B cell (primary cell): Measurements from ENCODE around the gene CBX6. TPM values are rescaled to one million over a fixed set of nuclear protein-coding genes. Genes with fewer than 3 reads are reported as not detected.

ENCODE experiments used
- ATAC-seq: fragments of 200-7000 bp; cut with Tn5 transposase; one replicate; pipeline ENCODE4 v1.10.0; 2021; ENCODE audit warnings: low read depth, mild to moderate bottlenecking, moderate number of reproducible peaks, moderate library complexity
- CTCF ChIA-PET: fragments of 350-600 bp; sonication (Branson Sonifier 250); formaldehyde crosslinking; loops from one replicate; lab custom pipeline; 2021; ENCODE audit warnings: antibody characterized with exemption, inconsistent platforms; lab: Charles Lee
- POLR2A ChIA-PET: fragments of 350-600 bp; sonication (Branson Sonifier 250); formaldehyde crosslinking; loops from one replicate; lab custom pipeline; 2021; ENCODE audit warnings: antibody characterized with exemption; lab: Charles Lee
- DNase-seq: peaks from one replicate; pipeline ENCODE4 v3.0.0; 2013
- H2AFZ ChIP-seq: 2 replicates; pipeline ENCODE4 v1.6.1; 2012; ENCODE audit warnings: mild to moderate bottlenecking, low read depth, low read length; ENCODE audit not compliant: insufficient read depth, poor library complexity, severe bottlenecking
- H3K27ac ChIP-seq, 2 donors: 1 replicate in 1 of 2; 2 replicates in 1 of 2; pipeline ENCODE4 v1.5.1; 2012 to 2013; ENCODE audit warnings: low read length in 2 of 2, mild to moderate bottlenecking in 2 of 2, moderate library complexity in 1 of 2
- H3K27me3 ChIP-seq, 4 experiments: fragments of 200-600 bp in 1 of 4; sonication (generic) in 1 of 4; replicated peaks in 1 of 4; 1 replicate in 2 of 4; 2 replicates in 2 of 4; pipeline versions ENCODE4 v1.6.1 to v1.7.0; 2013 to 2016; ENCODE audit warnings: low read length in 3 of 4, mild to moderate bottlenecking in 2 of 4, mixed read lengths in 1 of 4, moderate library complexity in 1 of 4; ENCODE audit not compliant: insufficient read depth in 4 of 4, control insufficient read depth in 3 of 4; ENCODE audit errors: control extremely low read depth in 1 of 4
- H3K36me3 ChIP-seq, 2 experiments: replicated peaks in 1 of 2; 1 replicate in 1 of 2; 2 replicates in 1 of 2; pipeline versions ENCODE4 v1.6.1 to v1.7.1; 2013; ENCODE audit warnings: low read length in 1 of 2; ENCODE audit not compliant: insufficient read depth in 2 of 2, control insufficient read depth in 1 of 2; ENCODE audit errors: control extremely low read depth in 1 of 2, extremely low read depth in 1 of 2
- H3K4me1 ChIP-seq, 2 donors: fragments of 200-600 bp in 1 of 2; sonication (generic) in 1 of 2; 1 replicate in 1 of 2; 2 replicates in 1 of 2; pipeline versions ENCODE4 v1.5.1 to v1.6.1; 2013 to 2017; ENCODE audit warnings: low read length in 2 of 2; ENCODE audit not compliant: control insufficient read depth in 2 of 2, insufficient read depth in 2 of 2
- H3K4me2 ChIP-seq: replicated peaks from 2 replicates; pipeline ENCODE3; 2012; ENCODE audit warnings: mild to moderate bottlenecking, low read depth, low read length; ENCODE audit not compliant: poor library complexity, severe bottlenecking
- H3K4me3 ChIP-seq, 5 experiments: fragments of 200-600 bp in 1 of 5; sonication (generic) in 1 of 5; 1 replicate in 3 of 5; 2 replicates in 2 of 5; pipeline versions ENCODE4 v1.5.1 to v1.7.0; 2011 to 2016; ENCODE audit warnings: low read length in 4 of 5, mild to moderate bottlenecking in 4 of 5, low read depth in 2 of 5, control low read depth in 1 of 5, moderate library complexity in 1 of 5; ENCODE audit not compliant: insufficient read depth in 1 of 5; ENCODE audit errors: control extremely low read depth in 1 of 5, extremely low read depth in 1 of 5
- H3K79me2 ChIP-seq: fragments of 200-600 bp; sonication (generic); one replicate; pipeline ENCODE4 v1.6.0; 2016; ENCODE audit warnings: low read length; ENCODE audit not compliant: control insufficient read depth, insufficient read depth
- H3K9ac ChIP-seq: fragments of 200-600 bp; sonication (generic); 2 replicates; pipeline ENCODE4 v1.6.1; 2017; ENCODE audit warnings: mild to moderate bottlenecking, low read length, moderate library complexity
- H3K9me3 ChIP-seq, 3 donors: one replicate each; pipeline versions ENCODE4 v1.6.1 to v1.7.1; 2013; ENCODE audit warnings: low read length in 2 of 3; ENCODE audit not compliant: control insufficient read depth in 2 of 3, insufficient read depth in 1 of 3; ENCODE audit errors: control extremely low read depth in 1 of 3
- H4K20me1 ChIP-seq: 2 replicates; pipeline ENCODE4 v1.6.0; 2012; ENCODE audit warnings: mild to moderate bottlenecking, low read length; ENCODE audit not compliant: insufficient read depth, control insufficient read depth, poor library complexity, severe bottlenecking
- H3K27ac Mint-ChIP-seq: one replicate; pipeline ENCODE4 v1.8.0; 2021; ENCODE audit warnings: mixed read lengths
- H3K27me3 Mint-ChIP-seq: one replicate; pipeline ENCODE4 v1.8.0; 2021; ENCODE audit warnings: mixed read lengths
- H3K4me1 Mint-ChIP-seq: one replicate; pipeline ENCODE4 v1.8.0; 2021; ENCODE audit warnings: mixed read lengths
- H3K4me3 Mint-ChIP-seq: one replicate; pipeline ENCODE4 v1.8.0; 2021; ENCODE audit warnings: mixed read lengths
- H3K9me3 Mint-ChIP-seq: one replicate; pipeline ENCODE4 v1.8.0; 2022; ENCODE audit warnings: mixed read lengths; ENCODE audit not compliant: insufficient read depth
- CTCF ChIP-seq: fragments of 200-600 bp; IDR thresholded peaks from one replicate; pipeline ENCODE4 v1.8.0; 2022; ENCODE audit warnings: antibody characterized with exemption, mild to moderate bottlenecking
- EZH2 ChIP-seq: IDR thresholded peaks from 2 replicates; pipeline ENCODE4 v1.6.1; 2012; ENCODE audit warnings: borderline replicate concordance, low read depth, mild to moderate bottlenecking, moderate library complexity, low read length; ENCODE audit not compliant: insufficient read depth, poor library complexity, severe bottlenecking
- WGBS: methylation state at CpG from one replicate; pipeline ENCODE4 v1.1.5; 2013; ENCODE audit warnings: missing lambda C conversion rate; ENCODE audit not compliant: insufficient coverage; 5-methylcytosine and 5-hydroxymethylcytosine counted together
- intact Hi-C: fragments of 100-400 bp; cut with micrococcal nuclease; formaldehyde crosslinking; loops from one replicate; pipeline ENCODE4 v1.10.0; 2022
- polyA plus RNA-seq: library from polyadenylated mRNA; depleted of rRNA; stranded (reverse); fragments of >200 nt; gene quantifications from 2 replicates; pipeline ENCODE4 v1.2.3, GENCODE V29; 2012
- total RNA-seq, 2 donors: library from RNA; stranded (reverse); fragments of 120-200 nt in 1 of 2; gene quantifications; 1 replicate in 1 of 2; 2 replicates in 1 of 2; pipeline versions ENCODE4 v1.2.3 to v1.2.4, GENCODE V29; 2013 to 2022

CBX6 gene
- total and polyA plus RNA-seq, 2 donors (not counting 1 experiment from before 2014, with no cell fraction given), result 14.9 to 55.1 TPM

- Histone ChIP-seq H3K9me3 (no peaks in the 10 kb centered on the region), H2AFZ (no peak overlapping the region), H3K9ac (no peak overlapping the region), H3K79me2 (no peaks in the 10 kb centered on the region), H3K36me3 (no peaks in the 10 kb centered on the region), H3K4me2 (no peak overlapping the region), H3K27ac (no peak overlapping the region), H3K4me3 (no peak overlapping the region), H3K4me1 (peaks cover 0 to 6% of the 10 kb centered on the region in 2 donors), H4K20me1 (no peaks in the 10 kb centered on the region), H3K27me3 (peaks cover 0 to 11% (median 6%) of the 10 kb centered on the region in 4 experiments)
- Mint-ChIP-seq H3K4me1 (no peaks in the 10 kb centered on the region), H3K9me3 (no peaks in the 10 kb centered on the region), H3K27ac (no peak overlapping the region), H3K4me3 (no peak overlapping the region), H3K27me3 (peaks cover 51% of the 10 kb centered on the region)
- no CpG with 5 or more reads among the region's 1 CpG for WGBS
- DNase-seq (no peak), ATAC-seq (no peak)
- POLR2A ChIA-PET, result no interaction called here
- no peak for TF ChIP-seq CTCF
- TF ChIP-seq EZH2, result no peak
- intact Hi-C loops, result no loop called here
- CTCF ChIA-PET, result no interaction called here
Observed at GRCh38 chr22:38911434-38911833, 39.4 kb upstream of the CBX6 start.

GRCh38 chr22:38907767-38908166 lies 35.8 kb upstream of the CBX6 start:
- no peak for ATAC-seq
- ChIA-PET POLR2A (no interaction called here), CTCF (no interaction called here)
- WGBS, result no CpG with 5 or more reads among the region's 2 CpGs
- peaks cover 0 to 6% of the 10 kb centered on the region in 2 donors for H3K4me1 ChIP-seq
- no peak overlapping the region for H3K4me2 ChIP-seq
- H3K79me2 ChIP-seq, result no peaks in the 10 kb centered on the region
- Mint-ChIP-seq H3K27me3 (peaks cover 40% of the 10 kb centered on the region), H3K4me3 (no peak overlapping the region), H3K27ac (no peak overlapping the region), H3K4me1 (no peaks in the 10 kb centered on the region), H3K9me3 (peaks cover 2% of the 10 kb centered on the region)
- no peak overlapping the region for H3K27ac ChIP-seq
- H3K9me3 ChIP-seq, result peaks cover 3 to 7% (median 4%) of the 10 kb centered on the region in 3 donors
- H3K9ac ChIP-seq, result no peak overlapping the region
- DNase-seq, result no peak
- intact Hi-C loops, result no loop called here
- no peak overlapping the region for H2AFZ ChIP-seq
- no peak for TF ChIP-seq EZH2
- TF ChIP-seq CTCF, result no peak
- H3K27me3 ChIP-seq, result peaks cover 0 to 11% (median 2%) of the 10 kb centered on the region in 4 experiments
- H3K36me3 ChIP-seq, result no peaks in the 10 kb centered on the region
- no peaks in the 10 kb centered on the region for H4K20me1 ChIP-seq
- H3K4me3 ChIP-seq, result no peak overlapping the region
